Upper lobe of left lung (tissue), 4 donors: ENCODE results near the gene TIGD4.

Experiments
- CTCF ChIP-seq, 6 experiments: fragments of 450-650 bp in 4 of 6; fragments of 200-600 bp in 2 of 6; sonication (generic) in 2 of 6; IDR thresholded peaks; one replicate each; pipeline ENCODE4 v1.5.1; 2016 to 2019; ENCODE audit warnings: antibody characterized with exemption in 6 of 6
- POLR2A ChIP-seq, 4 donors: fragments of 450-650 bp; IDR thresholded peaks; one replicate each; pipeline ENCODE4 v1.5.1; 2016 to 2017; ENCODE audit warnings: antibody characterized with exemption in 4 of 4, mild to moderate bottlenecking in 2 of 4
- POLR2AphosphoS5 ChIP-seq, 2 donors: sonication (generic); formaldehyde crosslinking; IDR thresholded peaks; one replicate each; pipeline ENCODE4 v1.5.1; 2017; ENCODE audit warnings: antibody characterized with exemption in 2 of 2

GRCh38 chr4:152734699-152735050 is 44.9 kb downstream of the TIGD4 start:
- TF ChIP-seq POLR2A (IDR thresholded peaks at IDR 0.05) (no peak), POLR2AphosphoS5 (IDR thresholded peaks at IDR 0.05) (no peak), CTCF (IDR thresholded peaks at IDR 0.05) (no peak)
